HG03045 (cell line): ENCODE data around the gene PCSK2.

Experiments
- ATAC-seq: cut with Tn5 transposase; IDR thresholded peaks from one replicate; pipeline ENCODE4 v1.9.1; 2021; ENCODE audit warnings: mild to moderate bottlenecking, moderate library complexity; ENCODE audit not compliant: unreplicated experiment

Gene PCSK2

GRCh38 chr20:17390655-17391054, 163.8 kb downstream of the PCSK2 start:
- ATAC-seq: no peak

- ATAC-seq: no peak
Observed at GRCh38 chr20:17391127-17391771, 164.4 kb downstream of the PCSK2 start.

- no peak for ATAC-seq
Observed at GRCh38 chr20:17394411-17394810, 167.6 kb downstream of the PCSK2 start.

GRCh38 chr20:17395729-17396128, 168.9 kb downstream of the PCSK2 start:
- ATAC-seq: no peak

GRCh38 chr20:17399303-17399985, 172.6 kb downstream of the PCSK2 start:
- no peak for ATAC-seq

GRCh38 chr20:17403461-17403860, 176.6 kb downstream of the PCSK2 start:
- ATAC-seq: no peak

GRCh38 chr20:17406051-17406590, 179.3 kb downstream of the PCSK2 start:
- no peak for ATAC-seq

- ATAC-seq: no peak
Observed at GRCh38 chr20:17407550-17407949, 180.7 kb downstream of the PCSK2 start.

GRCh38 chr20:17417225-17417624, 190.4 kb downstream of the PCSK2 start:
- ATAC-seq: no peak

GRCh38 chr20:17418737-17419136, 191.9 kb downstream of the PCSK2 start:
- no peak for ATAC-seq

GRCh38 chr20:17419479-17420041, 192.7 kb downstream of the PCSK2 start:
- ATAC-seq: no peak

- ATAC-seq: no peak
Observed at GRCh38 chr20:17421493-17421892, 194.7 kb downstream of the PCSK2 start.

GRCh38 chr20:17423782-17424181, 196.9 kb downstream of the PCSK2 start:
- no peak for ATAC-seq

GRCh38 chr20:17427638-17428037, 200.8 kb downstream of the PCSK2 start:
- ATAC-seq: no peak

GRCh38 chr20:17430125-17430950, 203.5 kb downstream of the PCSK2 start:
- no peak for ATAC-seq

- no peak for ATAC-seq
Observed at GRCh38 chr20:17431621-17432364, 205.0 kb downstream of the PCSK2 start.

GRCh38 chr20:17436664-17437063, 209.8 kb downstream of the PCSK2 start:
- ATAC-seq: no peak

GRCh38 chr20:17437251-17437650, 210.4 kb downstream of the PCSK2 start:
- no peak for ATAC-seq

- ATAC-seq: no peak
Observed at GRCh38 chr20:17438436-17439039, 211.7 kb downstream of the PCSK2 start.
